DMS53 (cell line): ENCODE data around the gene TET1.
"Not testable (repeated sequence)": the region's sequence is repeated elsewhere in the genome, so short reads cannot be mapped to it uniquely, and the experiment has no call there.

Experiments
- DNase-seq: peaks from one replicate; lab custom pipeline; 2025; lab: John Stamatoyannopoulos, UW

Gene TET1

DNA sequence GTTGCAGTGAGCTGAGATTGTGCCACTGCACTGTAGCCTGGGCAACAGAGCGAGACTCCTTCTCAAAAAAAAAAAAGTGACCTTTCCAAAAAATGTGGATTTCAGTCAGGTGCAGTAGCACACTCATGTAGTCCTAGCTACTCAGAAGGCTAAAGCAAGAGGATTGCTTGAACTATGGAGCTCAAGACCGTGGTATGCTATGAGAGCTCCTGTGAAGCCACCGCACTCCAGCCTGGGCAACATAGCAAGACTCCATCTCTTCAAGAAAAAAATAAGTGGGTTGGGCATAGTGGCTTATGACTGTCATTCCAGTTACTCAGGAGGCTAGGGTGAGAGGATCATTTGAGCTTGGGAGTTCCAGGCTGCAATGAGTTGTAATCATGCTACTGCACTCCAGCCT lies 51.1 kb downstream of the TET1 start:
- no peak for DNase-seq

DNA sequence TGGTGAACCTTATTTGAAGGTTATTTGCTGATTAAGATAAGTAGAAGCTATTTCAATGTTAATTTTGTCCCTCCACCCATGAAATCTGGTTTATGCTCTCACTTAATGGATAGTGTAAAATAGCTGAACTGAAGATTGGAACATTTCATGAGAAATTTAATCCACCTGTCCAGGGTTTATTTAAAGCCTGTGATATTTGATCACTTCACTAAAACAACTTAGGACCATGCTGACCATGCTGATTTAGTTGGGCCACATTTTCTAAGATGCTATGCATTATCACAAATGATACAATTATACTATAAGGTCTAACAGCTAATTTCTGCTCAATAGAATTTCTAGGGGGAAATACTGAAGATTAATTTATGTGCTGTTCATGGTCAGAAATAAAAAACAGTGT lies 53.8 kb downstream of the TET1 start:
- not testable (repeated sequence) for DNase-seq

DNA sequence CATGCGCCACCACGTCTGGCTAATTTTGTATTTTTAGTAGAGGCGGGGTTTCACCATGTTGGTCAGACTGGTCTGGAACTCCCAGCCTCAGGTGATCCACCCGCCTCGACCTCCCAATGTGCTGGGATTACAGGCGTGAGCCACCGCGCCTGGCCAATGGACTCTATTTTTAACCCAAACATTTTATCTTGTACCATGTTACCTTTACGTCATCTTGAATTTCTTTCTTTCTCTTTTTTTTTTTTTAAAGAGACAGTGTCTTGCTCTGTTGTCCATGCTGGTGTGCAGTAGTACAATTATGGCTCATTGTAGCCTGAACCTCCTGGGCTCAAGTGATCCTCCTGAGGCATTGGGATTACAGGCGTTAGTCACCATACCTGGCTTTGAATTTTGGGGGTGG lies 57.6 kb downstream of the TET1 start:
- DNase-seq: not testable (repeated sequence)

DNA sequence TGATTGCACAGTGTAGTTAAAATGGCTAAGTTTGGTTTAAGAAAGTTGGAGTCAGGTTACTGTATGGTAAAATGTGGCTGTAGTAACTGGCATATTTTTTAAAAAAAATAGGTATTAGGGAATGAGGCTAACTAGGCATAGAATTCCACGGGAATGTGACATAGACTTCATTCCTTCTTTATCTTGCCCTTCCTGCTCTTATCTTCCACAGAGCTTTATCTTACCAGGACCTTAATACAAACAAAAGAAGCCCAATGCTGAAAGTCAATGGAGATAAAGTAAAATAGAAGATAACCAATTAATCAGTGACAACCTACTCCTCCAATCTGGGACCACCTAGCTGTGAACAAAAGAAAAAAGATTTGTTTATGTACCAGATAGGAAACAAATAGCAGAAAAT lies 58.1 kb downstream of the TET1 start:
- no peak for DNase-seq

DNA sequence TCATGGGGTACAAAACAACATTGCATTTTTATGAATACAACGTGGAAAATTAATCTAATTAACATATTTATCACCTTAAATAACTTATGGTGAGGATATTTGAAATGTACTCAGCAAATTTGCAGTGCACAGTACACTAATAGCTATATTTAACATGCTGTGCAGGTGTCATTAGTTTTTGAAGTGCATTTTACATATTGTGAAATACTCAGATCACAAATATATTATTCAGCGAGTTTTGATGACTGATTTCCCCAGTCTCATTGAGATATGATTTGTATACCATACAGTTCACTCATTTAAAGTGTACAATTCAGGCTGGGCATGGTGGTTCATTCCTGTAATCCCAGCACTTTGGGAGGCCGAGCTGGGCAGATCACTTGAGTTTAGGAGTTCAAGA lies 59.5 kb downstream of the TET1 start:
- DNase-seq: no peak

DNA sequence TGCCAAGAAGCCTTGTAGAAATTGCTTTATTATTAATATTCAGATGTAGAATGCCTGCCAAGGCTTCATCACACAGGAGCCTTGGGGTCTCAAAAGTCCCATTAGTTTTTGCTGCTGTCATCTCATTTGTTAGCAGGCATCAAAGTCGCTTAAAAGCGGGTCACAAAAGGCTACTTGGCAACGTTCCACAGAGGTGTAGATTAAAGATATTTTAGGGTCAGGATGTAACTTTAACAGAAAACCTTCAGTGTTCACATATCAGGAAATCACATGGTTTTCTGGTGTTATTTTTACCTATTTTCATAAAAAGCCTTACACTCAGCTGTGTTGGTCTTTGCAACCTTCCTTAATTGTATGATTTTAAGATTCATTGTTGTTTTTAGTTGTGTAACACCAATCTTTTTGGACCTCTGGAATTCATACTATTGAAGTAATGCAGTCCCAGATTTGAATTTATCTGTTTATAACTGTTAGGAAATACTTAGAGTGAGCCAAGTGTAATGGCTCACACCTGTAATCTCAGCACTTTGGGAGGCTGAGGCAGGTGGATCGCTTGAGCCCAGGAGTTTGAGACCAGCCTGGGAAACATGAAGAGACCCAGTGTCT lies 65.3 kb downstream of the TET1 start:
- DNase-seq: no peak

DNA sequence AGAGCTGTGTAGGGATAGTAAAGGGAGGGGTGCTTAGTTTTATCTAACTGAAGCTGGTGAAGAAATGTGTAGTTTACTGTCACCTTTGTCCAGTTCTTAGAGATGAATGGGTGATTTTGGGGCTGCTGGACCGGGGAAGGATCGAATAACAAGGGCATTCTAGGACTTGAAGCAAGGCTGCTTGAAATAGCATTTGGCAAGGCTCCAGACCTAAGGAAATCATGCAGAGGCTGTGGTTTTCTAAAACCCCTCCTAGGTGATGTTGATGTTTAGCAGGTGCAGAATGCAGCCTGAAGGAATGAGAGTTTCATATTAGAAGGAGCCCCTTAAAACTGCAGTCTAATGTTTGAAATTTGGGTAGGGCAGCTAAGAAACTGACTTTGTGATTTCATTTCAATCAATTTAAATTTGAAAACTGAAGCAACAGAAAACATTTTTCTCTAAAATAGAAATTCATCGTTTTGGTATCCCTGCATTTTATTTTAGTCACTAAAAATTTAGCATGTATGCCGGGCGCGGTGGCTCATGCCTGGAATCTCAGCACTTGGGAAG lies 68.5 kb downstream of the TET1 start:
- DNase-seq: peak; percentile 9

DNA sequence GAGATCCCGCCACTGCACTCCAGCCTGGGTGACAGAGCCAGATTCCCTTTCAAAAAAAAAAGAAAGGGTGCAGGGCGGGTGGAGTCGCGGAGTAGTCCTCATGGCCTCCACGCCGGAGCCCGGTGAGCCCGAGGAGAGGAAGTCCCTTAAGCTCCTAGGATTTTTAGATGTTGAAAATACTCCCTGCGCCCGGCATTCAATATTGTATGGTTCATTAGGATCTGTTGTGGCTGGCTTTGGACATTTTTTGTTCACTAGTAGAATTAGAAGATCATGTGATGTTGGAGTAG lies 72.1 kb downstream of the TET1 start:
- DNase-seq: not testable (repeated sequence)

DNA sequence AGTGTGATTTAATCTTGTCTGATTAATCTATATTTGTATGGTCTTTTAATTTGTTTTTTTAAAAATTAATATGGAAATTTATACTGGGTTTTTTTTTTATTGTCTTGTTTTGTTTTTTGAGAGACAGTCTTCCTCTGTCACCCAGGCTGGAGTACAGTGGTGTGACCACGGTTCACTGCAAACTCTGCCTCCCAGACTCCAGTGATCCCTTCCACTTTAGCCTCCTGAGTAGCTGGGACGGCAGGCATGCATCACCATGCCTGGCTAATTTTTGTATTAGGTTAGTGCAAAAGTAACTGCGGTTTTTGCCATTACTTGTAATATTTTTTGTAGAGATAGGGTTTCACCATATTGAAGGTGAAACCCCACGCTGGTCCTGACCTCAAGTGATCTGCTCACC lies 73.1 kb downstream of the TET1 start:
- peak; percentile 42 for DNase-seq

DNA sequence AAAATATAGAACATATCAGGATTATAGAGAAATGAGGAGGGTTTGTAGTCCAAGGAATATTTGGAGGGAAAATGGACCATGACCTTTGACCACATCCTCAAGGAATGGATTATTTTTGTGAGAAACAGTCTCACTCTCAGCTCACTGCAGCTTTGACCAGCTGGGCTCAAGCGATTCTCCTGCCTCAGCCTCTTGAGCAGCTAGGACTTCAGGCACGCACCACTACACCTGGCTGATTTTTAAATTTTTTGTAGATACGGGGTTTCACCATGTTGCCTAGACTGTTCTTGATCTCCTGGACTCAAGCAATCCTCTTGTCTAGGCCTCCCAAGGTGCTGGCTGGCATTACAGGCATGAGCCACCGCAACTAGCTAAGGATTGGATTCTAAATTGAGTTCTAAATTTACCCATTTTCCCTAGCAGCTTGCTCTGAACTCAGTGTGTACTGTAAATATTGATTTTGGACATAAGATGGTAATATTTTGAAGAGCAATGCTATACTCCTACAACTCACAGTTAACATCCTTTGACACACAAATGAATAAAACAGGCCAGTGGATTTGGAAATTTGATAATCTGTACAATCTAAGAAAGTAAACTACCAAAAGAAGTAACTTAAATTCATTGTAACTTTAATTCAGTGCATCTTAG lies 73.8 kb downstream of the TET1 start:
- peak; percentile 67 for DNase-seq

DNA sequence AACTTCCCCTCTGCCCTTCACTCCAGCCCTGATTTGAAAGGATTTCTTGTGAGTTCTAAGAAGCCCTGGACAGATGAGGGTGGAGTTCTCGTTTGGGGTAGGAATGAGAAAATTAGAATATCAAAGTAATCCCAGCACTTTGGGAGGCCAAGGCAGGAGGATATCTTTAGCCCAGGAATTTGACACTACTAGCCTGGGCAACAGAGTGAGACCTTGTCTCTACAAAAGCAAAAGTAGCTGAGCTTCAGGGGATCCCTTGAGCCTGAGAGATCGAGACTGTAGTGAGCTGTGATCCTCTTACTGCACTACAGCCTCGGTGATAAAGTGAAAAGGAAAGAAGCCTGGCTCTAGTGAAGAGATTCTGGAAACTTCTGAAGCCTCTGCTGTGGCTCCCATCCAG lies 76.2 kb downstream of the TET1 start:
- DNase-seq: no peak

DNA sequence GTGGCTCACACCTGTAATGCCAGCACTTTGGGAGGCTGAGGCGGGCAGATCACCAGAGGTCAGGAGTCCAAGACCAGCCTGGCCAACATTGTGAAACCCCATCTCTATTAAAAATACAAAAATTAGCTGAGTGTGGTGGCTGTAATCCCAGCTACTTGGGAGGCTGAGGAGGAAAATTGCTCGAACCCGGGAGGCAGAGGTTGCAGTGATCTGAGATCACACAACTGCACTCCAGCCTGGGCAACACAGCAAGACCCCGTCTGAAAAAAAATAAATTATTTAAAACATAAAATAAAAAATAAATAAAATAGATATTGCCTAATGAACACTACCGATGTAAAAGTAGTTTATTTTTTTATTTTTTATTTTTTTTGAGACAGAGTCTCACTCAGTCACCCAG lies 83.4 kb downstream of the TET1 start:
- DNase-seq: not testable (repeated sequence)

DNA sequence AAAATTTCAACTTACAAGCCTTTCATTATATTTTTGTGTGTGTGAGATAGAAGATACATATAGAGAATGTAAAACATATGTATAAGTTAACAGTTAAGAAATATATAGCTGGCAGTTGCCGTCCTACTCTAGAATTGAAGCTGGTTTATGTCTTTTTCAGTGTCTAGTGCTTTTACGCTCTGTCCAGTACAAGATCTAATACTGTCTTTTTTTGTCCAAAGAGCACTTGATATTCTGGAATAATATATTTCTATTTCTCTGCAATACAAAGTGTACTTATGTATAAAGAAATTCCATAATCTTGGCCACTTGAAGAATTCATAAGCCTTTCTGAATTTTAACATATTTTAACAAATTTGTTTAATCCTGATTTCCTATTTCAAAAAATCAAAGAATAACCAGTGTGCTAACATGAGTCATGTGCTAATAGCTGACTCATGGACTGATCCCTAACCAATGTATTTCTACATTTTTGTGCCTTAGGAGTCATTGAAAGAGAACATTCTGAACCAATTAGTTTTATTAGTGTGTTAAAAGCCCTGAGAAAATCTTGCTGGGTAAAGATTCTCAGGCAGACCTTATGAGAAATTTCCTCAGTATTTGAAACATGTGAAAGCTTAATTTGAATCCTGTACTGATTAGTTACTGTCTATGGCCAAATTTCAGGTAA lies 87.7 kb downstream of the TET1 start:
- peak; percentile 26 for DNase-seq

DNA sequence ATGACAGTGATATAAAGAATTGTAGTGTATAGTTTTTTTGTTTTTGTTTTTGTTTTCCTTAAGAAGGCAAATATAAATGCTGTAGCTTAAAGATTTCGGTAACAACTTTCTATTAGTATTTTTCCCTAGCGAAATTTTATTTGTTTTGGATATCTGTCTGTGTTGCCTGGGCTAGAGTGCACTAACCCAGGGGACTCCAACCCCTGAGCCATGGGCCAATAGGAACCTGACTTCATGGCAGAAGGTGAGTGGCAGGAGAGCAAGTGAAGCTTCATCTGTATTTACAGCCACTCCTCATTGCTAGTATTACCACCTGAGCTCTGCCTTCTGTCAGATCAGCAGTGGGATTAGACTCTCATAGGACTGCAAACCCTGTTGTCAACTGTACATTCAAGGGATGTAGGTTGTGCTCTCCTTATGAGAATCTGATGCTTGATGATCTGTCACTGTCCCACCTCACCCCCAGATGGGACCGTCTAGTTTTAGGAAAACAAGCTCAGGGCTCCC lies 95.5 kb downstream of the TET1 start:
- no peak for DNase-seq

DNA sequence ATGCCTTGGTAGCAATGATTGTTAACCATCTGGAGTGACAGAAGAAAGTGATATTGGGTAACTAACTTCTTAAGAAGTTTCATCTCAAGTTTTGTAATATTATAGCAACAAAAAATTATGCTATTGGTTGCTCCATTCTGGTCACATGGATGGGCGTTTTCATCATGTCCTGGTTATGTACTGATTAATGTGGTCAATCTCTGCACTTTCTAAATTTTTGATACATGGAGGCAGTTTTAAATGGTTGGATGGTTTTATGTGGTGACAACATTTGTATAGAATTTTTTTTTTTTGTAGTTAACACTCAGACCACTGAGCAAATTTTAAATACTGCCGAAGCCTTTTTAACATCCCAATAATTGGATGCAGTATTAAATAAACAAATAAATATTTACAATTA lies 105.7 kb downstream of the TET1 start:
- DNase-seq: no peak

DNA sequence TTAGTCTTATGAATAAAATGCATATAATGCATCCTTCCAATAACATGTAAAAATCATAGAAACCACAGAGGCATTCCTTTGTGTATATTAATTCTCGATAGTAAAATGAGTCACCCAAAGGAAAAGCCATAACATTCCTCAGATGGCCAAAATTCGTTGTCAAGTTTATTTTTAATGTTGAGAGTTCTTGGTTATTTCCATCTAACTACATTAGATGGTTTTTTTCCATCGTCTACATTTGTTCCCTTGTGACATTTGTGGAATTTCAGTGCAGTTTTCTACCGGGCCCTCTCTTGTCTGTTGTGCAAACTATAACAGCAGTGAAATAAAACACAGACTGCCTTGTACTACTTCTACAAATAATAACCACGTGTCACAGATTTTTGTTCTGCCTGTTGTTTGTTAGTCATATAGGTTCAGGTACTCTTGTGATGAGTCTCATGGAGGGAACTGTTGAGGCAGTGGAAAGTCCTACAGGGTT lies 106.2 kb downstream of the TET1 start:
- DNase-seq: no peak

DNA sequence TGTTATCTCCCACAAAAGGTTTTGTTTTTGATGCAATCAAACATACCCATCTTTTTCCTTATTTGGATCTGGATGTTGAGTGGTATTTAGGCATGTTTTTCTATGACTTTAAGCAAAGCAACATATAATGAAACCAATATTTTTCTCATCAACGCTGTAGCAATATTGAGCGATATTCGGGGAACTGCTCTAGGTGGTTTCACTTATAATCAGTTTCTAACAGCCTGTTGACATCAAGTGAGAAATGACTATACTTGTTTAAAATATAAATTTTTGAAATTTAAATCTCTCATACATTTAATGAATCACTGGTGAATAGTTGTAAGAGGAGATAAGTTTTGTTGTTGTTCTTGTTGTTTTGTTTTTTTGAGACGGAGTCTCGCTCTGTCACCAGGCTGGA lies 108.1 kb downstream of the TET1 start:
- DNase-seq: no peak

DNA sequence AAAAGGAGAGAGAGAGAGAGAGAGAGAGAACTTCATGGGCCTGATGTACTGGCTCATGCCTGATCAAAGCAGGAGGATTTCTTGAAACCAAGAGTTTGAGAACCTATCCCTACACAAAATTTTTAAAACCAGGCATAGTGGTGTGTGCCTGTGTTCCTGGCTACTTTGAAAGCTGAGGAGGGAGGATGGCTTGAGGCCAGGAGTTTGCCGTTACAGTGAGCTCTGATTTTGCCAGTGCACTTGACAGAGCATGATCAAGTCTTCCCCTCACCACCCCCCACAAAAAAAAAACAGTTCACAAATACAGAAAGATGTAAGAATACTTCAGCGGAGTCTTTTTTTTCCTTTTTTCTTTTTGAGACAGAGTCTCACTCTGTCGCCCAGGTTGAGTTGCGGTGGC lies 108.8 kb downstream of the TET1 start:
- DNase-seq: no peak

DNA sequence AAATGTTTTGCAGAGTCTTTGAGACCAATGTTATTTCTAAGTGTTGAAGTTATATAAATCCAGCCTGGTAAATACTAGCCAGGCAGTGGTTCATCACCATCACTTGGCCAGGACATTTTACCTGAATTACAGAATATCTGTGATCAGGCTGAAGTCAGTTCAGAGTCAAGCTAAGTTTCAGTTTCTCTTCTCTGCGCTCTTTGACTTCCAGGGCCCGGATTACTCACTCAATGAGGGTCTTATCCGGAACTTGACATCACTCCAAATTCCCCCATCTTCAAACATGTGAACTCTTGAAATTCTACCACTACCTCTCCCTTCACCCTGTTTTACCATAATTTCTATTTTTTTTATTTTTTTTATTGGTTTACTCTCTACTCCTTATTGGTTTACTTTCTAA lies 124.3 kb downstream of the TET1 start:
- DNase-seq: no peak

DNA sequence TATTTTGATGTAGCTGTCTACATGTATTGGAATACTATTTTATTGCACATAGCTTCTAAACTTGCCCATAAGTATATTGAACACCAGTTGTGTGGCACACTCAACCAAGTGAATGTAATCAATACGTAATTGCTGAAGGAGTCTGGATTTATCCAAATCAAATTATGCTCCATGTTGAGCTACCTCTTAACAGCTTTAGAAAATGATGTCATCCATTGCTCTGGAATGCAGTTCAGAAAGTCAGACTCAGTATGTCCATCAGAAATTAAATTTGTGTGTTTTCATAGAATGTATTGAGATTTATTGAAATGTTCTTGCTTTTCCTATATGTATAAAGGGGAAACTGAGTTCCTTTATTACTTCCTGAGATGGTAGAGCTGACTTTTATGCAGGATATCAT lies 135.9 kb downstream of the TET1 start:
- DNase-seq: no peak

DNA sequence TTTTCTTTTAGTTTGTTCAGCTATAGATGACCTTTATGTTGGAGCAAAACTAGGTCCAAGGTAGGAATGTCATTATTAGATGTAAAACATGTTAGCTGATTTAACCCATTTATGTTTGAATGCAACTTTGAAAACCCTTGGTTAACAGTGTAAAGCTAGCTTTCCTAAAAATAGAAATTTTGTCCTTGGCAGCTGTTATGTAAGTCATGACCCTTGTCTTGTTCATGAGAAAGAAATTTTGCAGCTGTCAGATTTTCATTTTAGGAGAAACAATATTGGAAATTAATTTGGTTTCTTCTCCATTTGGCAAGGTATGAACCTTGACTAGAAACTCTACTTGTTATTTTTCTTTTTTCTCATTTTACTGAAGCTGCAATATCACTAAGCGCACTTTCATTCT lies 137.0 kb downstream of the TET1 start:
- no peak for DNase-seq

DNA sequence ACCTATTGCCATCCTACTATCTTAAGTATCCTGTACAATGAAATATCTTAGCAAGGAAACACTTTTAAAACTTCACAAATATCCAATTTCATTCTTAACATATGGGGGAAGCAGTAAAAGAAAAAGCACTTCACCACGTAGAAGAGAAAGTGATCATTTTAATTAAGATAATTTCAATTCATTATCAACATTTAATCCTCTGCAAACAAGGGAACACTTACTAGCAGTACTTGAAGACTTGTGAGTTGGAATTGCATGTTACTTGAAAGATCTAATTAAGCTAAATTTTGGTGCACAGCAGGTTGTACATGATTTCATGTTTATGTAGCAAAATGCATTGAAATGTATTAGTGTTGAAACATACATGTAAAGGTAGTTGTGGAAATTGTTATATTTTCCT lies 140.1 kb downstream of the TET1 start:
- no peak for DNase-seq

DNA sequence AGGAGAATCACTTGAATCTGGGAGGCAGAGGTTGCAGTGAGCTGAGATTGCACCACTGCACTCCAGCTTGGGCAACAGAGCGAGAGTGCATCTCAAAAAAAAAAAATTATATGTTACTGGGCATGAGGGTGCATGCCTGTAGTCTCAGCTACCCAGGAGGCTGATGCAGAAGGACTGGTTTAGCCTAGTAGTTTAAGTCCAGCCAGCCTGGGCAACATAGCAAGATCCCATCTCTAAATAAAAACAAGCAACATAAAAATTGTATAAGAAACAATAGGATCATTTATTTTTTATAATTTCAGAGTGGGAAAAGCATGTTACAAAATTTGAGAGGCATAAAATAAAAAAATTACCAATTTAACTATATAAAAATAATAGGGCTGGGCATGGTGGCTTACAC lies 145.4 kb downstream of the TET1 start:
- no peak for DNase-seq
